K562 (cell line): ENCODE results near the gene TRANK1. TPM values are rescaled to one million over a fixed set of nuclear protein-coding genes. Genes with fewer than 3 reads are reported as not detected.

Source experiments
- ATAC-seq: fragments of 200-7000 bp; cut with Tn5 transposase; 3 replicates; pipeline ENCODE4 v1.9.1; 2020; ENCODE audit warnings: moderate library complexity
- BruUV-seq: library from RNA; stranded (reverse); fragments of 400-500 nt; replicated peaks from 2 replicates; lab custom pipeline; 2021; lab: Mats Ljungman, UMichigan
- CTCF ChIA-PET: fragments of 300-600 bp; formaldehyde crosslinking; extraction: SDS; loops from one replicate; lab custom pipeline; 2021; ENCODE audit warnings: low intra/inter-chr PET ratio; lab: Yijun Ruan, JAX
- POLR2A ChIA-PET: fragments of 300-600, 350-650 bp; sonication (Branson Sonifier 250); formaldehyde crosslinking; extraction: SDS; loops from one replicate; lab custom pipeline; 2021; ENCODE audit warnings: antibody characterized with exemption, inconsistent platforms; lab: Yijun Ruan, JAX
- DNase-seq, 4 experiments: peaks; one replicate each; pipeline versions ENCODE4 v3.0.0 to v3.0.0-alpha.2; 2011 to 2018; ENCODE audit warnings: low spot score in 3 of 4, mixed read lengths in 3 of 4; ENCODE audit errors: extremely low read depth in 1 of 4
- FAIRE-seq: peaks from 2 replicates; lab custom pipeline; 2011; peaks lifted over from hg19 to GRCh38; lab: Jason Lieb, UNC
- H2AFZ ChIP-seq: 2 replicates; pipeline ENCODE4 v1.6.0; 2011; ENCODE audit warnings: low read depth, low read length, control low read depth, inconsistent platforms
- H3K27ac ChIP-seq: fragments of 200-600 bp; 3 replicates; pipeline ENCODE4 v1.8.0; 2011; ENCODE audit warnings: low read depth, mild to moderate bottlenecking, control low read depth, inconsistent platforms, low read length, moderate library complexity, mixed read lengths; ENCODE audit errors: extremely low read depth
- H3K27me3 ChIP-seq, 2 experiments: fragments of 300-600 bp in 1 of 2; 2 replicates in 1 of 2; 3 replicates in 1 of 2; pipeline versions ENCODE4 v1.6.0 to v1.8.0; 2011; ENCODE audit warnings: inconsistent platforms in 2 of 2, low read length in 2 of 2, mild to moderate bottlenecking in 1 of 2, mixed read lengths in 1 of 2, moderate library complexity in 1 of 2; ENCODE audit not compliant: control insufficient read depth in 2 of 2, insufficient read depth in 2 of 2
- H3K36me3 ChIP-seq: fragments of 300-600 bp; 3 replicates; pipeline ENCODE4 v1.8.0; 2011; ENCODE audit warnings: mild to moderate bottlenecking, low read length, inconsistent platforms; ENCODE audit not compliant: control insufficient read depth, insufficient read depth
- H3K4me1 ChIP-seq, 2 experiments: fragments of 200-600 bp in 1 of 2; replicated peaks in 1 of 2; 2 replicates in 1 of 2; 3 replicates in 1 of 2; pipeline versions ENCODE4 v1.5.1 to v1.8.0; 2011; ENCODE audit warnings: inconsistent platforms in 2 of 2, low read length in 2 of 2, mild to moderate bottlenecking in 1 of 2, mixed read lengths in 1 of 2, moderate library complexity in 1 of 2; ENCODE audit not compliant: control insufficient read depth in 2 of 2, insufficient read depth in 2 of 2
- H3K4me2 ChIP-seq: 2 replicates; pipeline ENCODE4 v1.6.1; 2011; ENCODE audit warnings: low read length, control low read depth, inconsistent platforms, mixed read lengths; ENCODE audit not compliant: insufficient read depth
- H3K4me3 ChIP-seq: fragments of 200-600 bp; sonication (generic), shearing (Covaris generic); 2 replicates; pipeline ENCODE4 v1.5.1; 2016; ENCODE audit warnings: control low read depth, inconsistent platforms
- H3K79me2 ChIP-seq: fragments of 200-600 bp; 3 replicates; pipeline ENCODE4 v1.8.0; 2011; ENCODE audit warnings: low read length, inconsistent platforms; ENCODE audit not compliant: control insufficient read depth, insufficient read depth
- H3K9ac ChIP-seq, 2 experiments: 2 replicates each; pipeline versions ENCODE4 v1.6.0 to v1.6.1; 2011; ENCODE audit warnings: low read depth in 2 of 2, low read length in 2 of 2, control low read depth in 1 of 2, inconsistent platforms in 1 of 2, mild to moderate bottlenecking in 1 of 2, mixed read lengths in 1 of 2; ENCODE audit not compliant: insufficient read depth in 1 of 2
- H3K9me1 ChIP-seq: one replicate; pipeline ENCODE4 v1.6.0; 2011; ENCODE audit warnings: inconsistent platforms, mild to moderate bottlenecking, low read length, moderate library complexity; ENCODE audit not compliant: control insufficient read depth, insufficient read depth
- H3K9me3 ChIP-seq: replicated peaks from 2 replicates; pipeline ENCODE4 v1.5.1; 2011; ENCODE audit warnings: low read depth, low read length, inconsistent platforms; ENCODE audit not compliant: control insufficient read depth, insufficient read depth
- H4K20me1 ChIP-seq: replicated peaks from 2 replicates; pipeline ENCODE4 v1.6.1; 2011; ENCODE audit warnings: low read length, inconsistent platforms, mixed read lengths; ENCODE audit not compliant: control insufficient read depth, insufficient read depth
- NR2C1 ChIP-seq, 2 experiments: fragments of 450-650 bp; IDR thresholded peaks; 2 replicates each; pipeline ENCODE4 v1.6.1; 2017; ENCODE audit warnings: mild to moderate bottlenecking in 2 of 2, antibody characterized with exemption in 1 of 2, inconsistent platforms in 1 of 2, missing compliant biosample characterization in 1 of 2, missing genetic modification characterization in 1 of 2
- STAT5B ChIP-seq: fragments of 250-450 bp; sonication (Bioruptor Pico); IDR thresholded peaks from 2 replicates; pipeline ENCODE4 v1.8.0; 2021; ENCODE audit warnings: mild to moderate bottlenecking, inconsistent platforms
- in situ Hi-C: fragments of 300-500 bp; cut with MboI; formaldehyde crosslinking; loops from 4 replicates; pipeline ENCODE4 v1.15.0; 2018; ENCODE audit warnings: inconsistent platforms, mixed read lengths
- intact Hi-C: fragments of 100-400 bp; cut with micrococcal nuclease; formaldehyde crosslinking; loops from 2 replicates; pipeline ENCODE4 v1.14.2; 2022
- polyA plus RNA-seq, 8 experiments: library from polyadenylated mRNA; depleted of rRNA in 4 of 8; stranded (reverse) in 5 of 8; unstranded in 3 of 8; fragments of >200 nt; fragmentation: Nextera tagmentation in 2 of 8; fragmentation: Illumina TruSeq in 1 of 8; extraction: Ambion mirVana in 2 of 8; extraction: Trizol in 1 of 8; gene quantifications; 2 replicates each; pipeline versions ENCODE4 v1.2.1 to v1.2.3, GENCODE V29; 2011 to 2014; ENCODE audit warnings: inconsistent platforms in 1 of 8, missing spikeins in 1 of 8
- total RNA-seq, 7 experiments: library from RNA; depleted of rRNA in 6 of 7; stranded (reverse); fragments of >200 nt in 6 of 7; fragmentation: Illumina TruSeq in 2 of 7; extraction: Trizol in 2 of 7; gene quantifications; 2 replicates each; pipeline versions ENCODE4 v1.2.1 to v1.2.3, GENCODE V29; 2011 to 2021; ENCODE audit warnings: low replicate concordance in 1 of 7
- TF ChIP-seq, protein P1 (sequence below): fragments of 450-650 bp; IDR thresholded peaks from 2 replicates; pipeline ENCODE4 v1.6.1; 2017; ENCODE audit warnings: mild to moderate bottlenecking, moderate library complexity
- TF ChIP-seq, protein P2 (sequence below): fragments of 200-600 bp; sonication (generic); IDR thresholded peaks from one replicate; pipeline ENCODE4 v1.6.1; 2012; ENCODE audit warnings: mild to moderate bottlenecking, low read depth, low read length, inconsistent platforms
- TF ChIP-seq, protein P3 (sequence below): sonication (generic); formaldehyde crosslinking; IDR thresholded peaks from 2 replicates; pipeline ENCODE4 v1.8.0; 2022; ENCODE audit warnings: missing genetic modification reagents, mild to moderate bottlenecking, borderline replicate concordance

The TRANK1 gene
- total and polyA plus RNA-seq, 9 of the 15 experiments (the other 6 are each of a cell fraction or from before 2014, with no cell fraction given), result 0.41 to 5.3 (median 2.1) TPM

DNA sequence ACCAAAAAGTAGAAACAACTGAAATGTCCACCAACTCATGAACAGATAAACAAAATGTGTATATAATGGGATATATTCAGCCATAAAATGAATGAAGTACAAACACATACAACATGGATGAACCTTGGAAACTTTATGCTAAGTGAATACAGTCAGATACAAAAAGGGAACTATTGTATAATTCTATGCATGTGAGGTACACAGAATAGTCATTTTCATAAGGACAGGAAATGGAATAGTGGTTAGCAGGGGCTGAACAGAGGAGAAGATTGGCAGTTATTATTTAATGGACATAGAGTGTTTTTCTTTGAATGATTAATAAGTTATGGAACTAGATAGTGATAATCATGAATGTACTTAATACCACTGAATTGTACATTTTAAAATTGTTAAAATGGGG is 20.0 kb upstream of the TRANK1 start:
- intact Hi-C loops (no loop called here), in situ Hi-C loops (no loop called here)
- ChIA-PET POLR2A (no interaction called here), CTCF (interaction anchor here (0.6 kb wide), 1 partner anchor 35 kb away, joined by 3 read pairs; no protein-coding TSS in a partner anchor)
- ATAC-seq, result no peak
- peaks cover 11 to 13% of the 10 kb centered on the region in 2 experiments; a peak in 4 of 5 replicates for H3K4me1 ChIP-seq
- H3K9ac ChIP-seq, result no peak overlapping the region
- no peak overlapping the region for H3K4me3 ChIP-seq
- DNase-seq, result no peak
- no peaks in the 10 kb centered on the region for H3K79me2 ChIP-seq
- no peak overlapping the region for H3K4me2 ChIP-seq
- no TSS peak for BruUV-seq
- no peaks in the 10 kb centered on the region for H3K27me3 ChIP-seq
- H2AFZ ChIP-seq, result peak overlapping the region; percentile 5; the same call in 1 of the 2 replicates
- H3K27ac ChIP-seq, result no peak overlapping the region
- no peaks in the 10 kb centered on the region for H3K36me3 ChIP-seq
- no peaks in the 10 kb centered on the region for H3K9me3 ChIP-seq
- FAIRE-seq, result no peak
- no peaks in the 10 kb centered on the region for H4K20me1 ChIP-seq
- H3K9me1 ChIP-seq, result no peaks in the 10 kb centered on the region
- no peak for TF ChIP-seq NR2C1 (IDR thresholded peaks at IDR 0.05)
- no peak for TF ChIP-seq NR2C1 (tag; IDR thresholded peaks at IDR 0.05)
- TF ChIP-seq, protein P1, sequence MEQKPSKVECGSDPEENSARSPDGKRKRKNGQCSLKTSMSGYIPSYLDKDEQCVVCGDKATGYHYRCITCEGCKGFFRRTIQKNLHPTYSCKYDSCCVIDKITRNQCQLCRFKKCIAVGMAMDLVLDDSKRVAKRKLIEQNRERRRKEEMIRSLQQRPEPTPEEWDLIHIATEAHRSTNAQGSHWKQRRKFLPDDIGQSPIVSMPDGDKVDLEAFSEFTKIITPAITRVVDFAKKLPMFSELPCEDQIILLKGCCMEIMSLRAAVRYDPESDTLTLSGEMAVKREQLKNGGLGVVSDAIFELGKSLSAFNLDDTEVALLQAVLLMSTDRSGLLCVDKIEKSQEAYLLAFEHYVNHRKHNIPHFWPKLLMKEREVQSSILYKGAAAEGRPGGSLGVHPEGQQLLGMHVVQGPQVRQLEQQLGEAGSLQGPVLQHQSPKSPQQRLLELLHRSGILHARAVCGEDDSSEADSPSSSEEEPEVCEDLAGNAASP, result no peak
- TF ChIP-seq STAT5B (CRISPR knock-in tag), result no peak
- TF ChIP-seq, protein P2, sequence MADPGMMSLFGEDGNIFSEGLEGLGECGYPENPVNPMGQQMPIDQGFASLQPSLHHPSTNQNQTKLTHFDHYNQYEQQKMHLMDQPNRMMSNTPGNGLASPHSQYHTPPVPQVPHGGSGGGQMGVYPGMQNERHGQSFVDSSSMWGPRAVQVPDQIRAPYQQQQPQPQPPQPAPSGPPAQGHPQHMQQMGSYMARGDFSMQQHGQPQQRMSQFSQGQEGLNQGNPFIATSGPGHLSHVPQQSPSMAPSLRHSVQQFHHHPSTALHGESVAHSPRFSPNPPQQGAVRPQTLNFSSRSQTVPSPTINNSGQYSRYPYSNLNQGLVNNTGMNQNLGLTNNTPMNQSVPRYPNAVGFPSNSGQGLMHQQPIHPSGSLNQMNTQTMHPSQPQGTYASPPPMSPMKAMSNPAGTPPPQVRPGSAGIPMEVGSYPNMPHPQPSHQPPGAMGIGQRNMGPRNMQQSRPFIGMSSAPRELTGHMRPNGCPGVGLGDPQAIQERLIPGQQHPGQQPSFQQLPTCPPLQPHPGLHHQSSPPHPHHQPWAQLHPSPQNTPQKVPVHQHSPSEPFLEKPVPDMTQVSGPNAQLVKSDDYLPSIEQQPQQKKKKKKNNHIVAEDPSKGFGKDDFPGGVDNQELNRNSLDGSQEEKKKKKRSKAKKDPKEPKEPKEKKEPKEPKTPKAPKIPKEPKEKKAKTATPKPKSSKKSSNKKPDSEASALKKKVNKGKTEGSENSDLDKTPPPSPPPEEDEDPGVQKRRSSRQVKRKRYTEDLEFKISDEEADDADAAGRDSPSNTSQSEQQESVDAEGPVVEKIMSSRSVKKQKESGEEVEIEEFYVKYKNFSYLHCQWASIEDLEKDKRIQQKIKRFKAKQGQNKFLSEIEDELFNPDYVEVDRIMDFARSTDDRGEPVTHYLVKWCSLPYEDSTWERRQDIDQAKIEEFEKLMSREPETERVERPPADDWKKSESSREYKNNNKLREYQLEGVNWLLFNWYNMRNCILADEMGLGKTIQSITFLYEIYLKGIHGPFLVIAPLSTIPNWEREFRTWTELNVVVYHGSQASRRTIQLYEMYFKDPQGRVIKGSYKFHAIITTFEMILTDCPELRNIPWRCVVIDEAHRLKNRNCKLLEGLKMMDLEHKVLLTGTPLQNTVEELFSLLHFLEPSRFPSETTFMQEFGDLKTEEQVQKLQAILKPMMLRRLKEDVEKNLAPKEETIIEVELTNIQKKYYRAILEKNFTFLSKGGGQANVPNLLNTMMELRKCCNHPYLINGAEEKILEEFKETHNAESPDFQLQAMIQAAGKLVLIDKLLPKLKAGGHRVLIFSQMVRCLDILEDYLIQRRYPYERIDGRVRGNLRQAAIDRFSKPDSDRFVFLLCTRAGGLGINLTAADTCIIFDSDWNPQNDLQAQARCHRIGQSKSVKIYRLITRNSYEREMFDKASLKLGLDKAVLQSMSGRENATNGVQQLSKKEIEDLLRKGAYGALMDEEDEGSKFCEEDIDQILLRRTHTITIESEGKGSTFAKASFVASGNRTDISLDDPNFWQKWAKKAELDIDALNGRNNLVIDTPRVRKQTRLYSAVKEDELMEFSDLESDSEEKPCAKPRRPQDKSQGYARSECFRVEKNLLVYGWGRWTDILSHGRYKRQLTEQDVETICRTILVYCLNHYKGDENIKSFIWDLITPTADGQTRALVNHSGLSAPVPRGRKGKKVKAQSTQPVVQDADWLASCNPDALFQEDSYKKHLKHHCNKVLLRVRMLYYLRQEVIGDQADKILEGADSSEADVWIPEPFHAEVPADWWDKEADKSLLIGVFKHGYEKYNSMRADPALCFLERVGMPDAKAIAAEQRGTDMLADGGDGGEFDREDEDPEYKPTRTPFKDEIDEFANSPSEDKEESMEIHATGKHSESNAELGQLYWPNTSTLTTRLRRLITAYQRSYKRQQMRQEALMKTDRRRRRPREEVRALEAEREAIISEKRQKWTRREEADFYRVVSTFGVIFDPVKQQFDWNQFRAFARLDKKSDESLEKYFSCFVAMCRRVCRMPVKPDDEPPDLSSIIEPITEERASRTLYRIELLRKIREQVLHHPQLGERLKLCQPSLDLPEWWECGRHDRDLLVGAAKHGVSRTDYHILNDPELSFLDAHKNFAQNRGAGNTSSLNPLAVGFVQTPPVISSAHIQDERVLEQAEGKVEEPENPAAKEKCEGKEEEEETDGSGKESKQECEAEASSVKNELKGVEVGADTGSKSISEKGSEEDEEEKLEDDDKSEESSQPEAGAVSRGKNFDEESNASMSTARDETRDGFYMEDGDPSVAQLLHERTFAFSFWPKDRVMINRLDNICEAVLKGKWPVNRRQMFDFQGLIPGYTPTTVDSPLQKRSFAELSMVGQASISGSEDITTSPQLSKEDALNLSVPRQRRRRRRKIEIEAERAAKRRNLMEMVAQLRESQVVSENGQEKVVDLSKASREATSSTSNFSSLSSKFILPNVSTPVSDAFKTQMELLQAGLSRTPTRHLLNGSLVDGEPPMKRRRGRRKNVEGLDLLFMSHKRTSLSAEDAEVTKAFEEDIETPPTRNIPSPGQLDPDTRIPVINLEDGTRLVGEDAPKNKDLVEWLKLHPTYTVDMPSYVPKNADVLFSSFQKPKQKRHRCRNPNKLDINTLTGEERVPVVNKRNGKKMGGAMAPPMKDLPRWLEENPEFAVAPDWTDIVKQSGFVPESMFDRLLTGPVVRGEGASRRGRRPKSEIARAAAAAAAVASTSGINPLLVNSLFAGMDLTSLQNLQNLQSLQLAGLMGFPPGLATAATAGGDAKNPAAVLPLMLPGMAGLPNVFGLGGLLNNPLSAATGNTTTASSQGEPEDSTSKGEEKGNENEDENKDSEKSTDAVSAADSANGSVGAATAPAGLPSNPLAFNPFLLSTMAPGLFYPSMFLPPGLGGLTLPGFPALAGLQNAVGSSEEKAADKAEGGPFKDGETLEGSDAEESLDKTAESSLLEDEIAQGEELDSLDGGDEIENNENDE, result no peak
- TF ChIP-seq, protein P3, sequence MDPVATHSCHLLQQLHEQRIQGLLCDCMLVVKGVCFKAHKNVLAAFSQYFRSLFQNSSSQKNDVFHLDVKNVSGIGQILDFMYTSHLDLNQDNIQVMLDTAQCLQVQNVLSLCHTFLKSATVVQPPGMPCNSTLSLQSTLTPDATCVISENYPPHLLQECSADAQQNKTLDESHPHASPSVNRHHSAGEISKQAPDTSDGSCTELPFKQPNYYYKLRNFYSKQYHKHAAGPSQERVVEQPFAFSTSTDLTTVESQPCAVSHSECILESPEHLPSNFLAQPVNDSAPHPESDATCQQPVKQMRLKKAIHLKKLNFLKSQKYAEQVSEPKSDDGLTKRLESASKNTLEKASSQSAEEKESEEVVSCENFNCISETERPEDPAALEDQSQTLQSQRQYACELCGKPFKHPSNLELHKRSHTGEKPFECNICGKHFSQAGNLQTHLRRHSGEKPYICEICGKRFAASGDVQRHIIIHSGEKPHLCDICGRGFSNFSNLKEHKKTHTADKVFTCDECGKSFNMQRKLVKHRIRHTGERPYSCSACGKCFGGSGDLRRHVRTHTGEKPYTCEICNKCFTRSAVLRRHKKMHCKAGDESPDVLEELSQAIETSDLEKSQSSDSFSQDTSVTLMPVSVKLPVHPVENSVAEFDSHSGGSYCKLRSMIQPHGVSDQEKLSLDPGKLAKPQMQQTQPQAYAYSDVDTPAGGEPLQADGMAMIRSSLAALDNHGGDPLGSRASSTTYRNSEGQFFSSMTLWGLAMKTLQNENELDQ, result no peak
